ENCODE results near the gene SLX9. TPM values are rescaled to one million over a fixed set of nuclear protein-coding genes. Genes with fewer than 3 reads are reported as not detected.

The SLX9 gene
- total RNA-seq, 4 donors from 2014 or later = 11.9 to 26.2 (median 16.1) TPM

- ATAC-seq (ENCODE audit: low FRiP score) (no peak), DNase-seq (ENCODE audit: low spot score) (no peak)
- TF ChIP-seq CTCF (IDR thresholded peaks at IDR 0.05) = no peak
Measured at GRCh38 chr21:44965251-44966022, 25.6 kb downstream of the SLX9 start.

GRCh38 chr21:44966135-44967081 lies 26.6 kb downstream of the SLX9 start:
- DNase-seq (ENCODE audit: low spot score) (no peak), ATAC-seq (ENCODE audit: low FRiP score) (no peak)
- no peak for TF ChIP-seq CTCF (IDR thresholded peaks at IDR 0.05)

GRCh38 chr21:44967082-44968047 lies 27.5 kb downstream of the SLX9 start:
- no peak for TF ChIP-seq CTCF (IDR thresholded peaks at IDR 0.05)
- ATAC-seq (ENCODE audit: low FRiP score) (no peak), DNase-seq (ENCODE audit: low spot score) (no peak)

GRCh38 chr21:44969066-44969670 lies 29.3 kb downstream of the SLX9 start:
- no peak for TF ChIP-seq CTCF (IDR thresholded peaks at IDR 0.05)

GRCh38 chr21:44969931-44970755 lies 30.3 kb downstream of the SLX9 start:
- no peak for TF ChIP-seq CTCF (IDR thresholded peaks at IDR 0.05)
- no peak for DNase-seq (ENCODE audit: low spot score)
- no peak for ATAC-seq (ENCODE audit: low FRiP score)

More at GRCh38 chr21:44969066-44969670, 29.3 kb downstream of the SLX9 start:
- no peak for DNase-seq (ENCODE audit: low spot score)
- ATAC-seq (ENCODE audit: low FRiP score) = no peak

Measured in omental fat pad (tissue), 4 donors.